Lower leg skin (tissue), 4 donors: Measurements from ENCODE around the gene STAM2. TPM values are rescaled to one million over a fixed set of nuclear protein-coding genes. Genes with fewer than 3 reads are reported as not detected.
"Not testable (repeated sequence)": the region's sequence is repeated elsewhere in the genome, so short reads cannot be mapped to it uniquely, and the experiment has no call there.

Source experiments
- DNase-seq, 2 donors: peaks; one replicate each; pipeline ENCODE4 v3.0.0-alpha.2; 2019; ENCODE audit warnings: low spot score in 2 of 2
- H3K4me3 ChIP-seq: fragments of 200-600 bp; sonication (generic); 2 replicates; pipeline ENCODE4 v1.5.1; 2017; ENCODE audit warnings: mild to moderate bottlenecking, low read depth; ENCODE audit not compliant: poor library complexity, severe bottlenecking
- CTCF ChIP-seq, 3 donors: fragments of 450-650 bp; IDR thresholded peaks; one replicate each; pipeline ENCODE4 v1.5.1; 2016; ENCODE audit warnings: antibody characterized with exemption in 3 of 3, mild to moderate bottlenecking in 3 of 3, moderate library complexity in 2 of 3
- POLR2A ChIP-seq, 2 donors: fragments of 450-650 bp; IDR thresholded peaks; one replicate each; pipeline ENCODE4 v1.6.1; 2016 to 2017; ENCODE audit warnings: antibody characterized with exemption in 2 of 2, mild to moderate bottlenecking in 1 of 2, moderate library complexity in 1 of 2
- WGBS, 2 donors: methylation state at CpG; one replicate each; pipeline ENCODE4 v1.1.5; 2018; 5-methylcytosine and 5-hydroxymethylcytosine counted together
- intact Hi-C: fragments of 100-400 bp; cut with DNase I; formaldehyde crosslinking; loops from one replicate; pipeline ENCODE4 v1.15.0; 2023; ENCODE audit warnings: low total_unique reads
- total RNA-seq, 4 donors: library from RNA; depleted of rRNA; stranded (reverse); fragments of >200 nt; gene quantifications; one replicate each; pipeline ENCODE4 v1.1.0, GENCODE V29; 2016

STAM2 gene
- total RNA-seq, 4 donors from 2014 or later: 13.2 to 29.8 (median 24.4) TPM

DNA sequence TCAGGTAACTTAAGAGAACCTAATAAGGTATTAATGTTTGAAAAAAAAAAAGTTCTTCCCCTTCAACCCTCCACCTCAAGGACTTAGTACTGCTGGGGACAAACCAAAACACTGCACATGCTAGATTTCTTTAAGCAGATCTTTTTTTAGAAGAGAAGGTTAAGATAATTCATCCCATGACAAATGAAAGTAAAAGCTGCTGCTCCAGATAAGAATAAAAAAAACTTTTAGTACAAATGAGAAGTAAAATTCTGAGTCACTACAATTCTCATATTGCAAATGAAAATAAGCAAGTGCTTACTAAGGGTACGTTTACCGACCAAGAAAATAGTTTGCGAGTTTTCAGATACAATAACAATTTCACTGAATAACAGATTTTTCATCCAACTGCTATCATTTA is 8.9 kb downstream of the STAM2 start:
- H3K4me3 ChIP-seq: no peak overlapping the region
- 32 to 37% methylated on average over 3 of the region's 3 CpGs for WGBS, 2 donors
- intact Hi-C loops: no loop called here
- DNase-seq: no peak
- TF ChIP-seq CTCF (IDR thresholded peaks at IDR 0.05): no peak

DNA sequence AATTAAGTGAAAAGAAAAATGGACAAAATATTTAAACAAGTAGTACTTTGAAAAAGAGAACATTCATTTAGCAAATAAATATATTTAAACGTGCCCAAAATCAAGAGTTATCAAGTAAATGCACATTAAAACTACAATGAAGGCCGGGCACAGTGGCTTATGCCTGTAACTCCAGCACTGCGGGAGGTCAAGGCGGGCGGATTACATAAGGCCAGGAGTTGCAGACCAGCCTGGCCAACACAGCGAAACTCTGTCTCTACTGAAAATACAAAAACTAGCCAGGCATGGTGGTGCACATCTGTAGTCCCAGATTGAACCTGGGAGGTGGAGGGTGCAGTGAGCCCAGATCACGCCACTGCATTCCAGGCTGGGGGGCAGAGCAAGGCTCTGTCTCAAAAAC is 9.8 kb downstream of the STAM2 start:
- WGBS, 2 donors: 92 to 94% methylated on average over 7 of the region's 7 CpGs
- no peak for DNase-seq
- intact Hi-C loops: no loop called here
- TF ChIP-seq CTCF (IDR thresholded peaks at IDR 0.05): no peak
- TF ChIP-seq POLR2A (IDR thresholded peaks at IDR 0.05): no peak
- H3K4me3 ChIP-seq: no peak overlapping the region

- no peak overlapping the region for H3K4me3 ChIP-seq
- TF ChIP-seq CTCF (IDR thresholded peaks at IDR 0.05): no peak
- TF ChIP-seq POLR2A (IDR thresholded peaks at IDR 0.05): no peak
- intact Hi-C loops: no loop called here
- 75 to 79% methylated on average over 7 of the region's 7 CpGs for WGBS, 2 donors
- DNase-seq: no peak
These were observed 10.3 kb downstream of the STAM2 start for GRCh38 chr2:152165306-152165705.

GRCh38 chr2:152163669-152164068 is 11.9 kb downstream of the STAM2 start:
- DNase-seq, H3K4me3 ChIP-seq, intact Hi-C loops: not testable (repeated sequence)
- 53 to 72% methylated on average over 5 of the region's 5 CpGs for WGBS, 2 donors

DNA sequence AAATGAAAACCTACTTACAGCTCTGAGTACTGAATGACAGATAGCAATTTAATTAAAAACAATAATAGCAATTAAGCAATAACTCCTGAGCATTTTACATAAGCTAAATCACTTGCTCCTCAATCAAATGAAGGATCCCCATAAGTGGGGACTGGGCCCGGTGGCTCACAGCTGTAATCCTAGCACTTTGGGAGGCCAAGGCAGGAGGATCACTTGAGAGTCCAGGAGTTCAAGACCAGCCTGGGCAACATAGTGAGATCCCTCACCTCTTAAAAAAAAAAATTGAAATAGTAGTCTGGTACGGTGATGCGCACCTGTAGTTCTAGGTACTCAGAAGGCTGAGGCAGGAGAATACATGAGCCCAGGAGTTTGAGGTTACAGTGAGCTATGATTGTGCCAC is 13.4 kb downstream of the STAM2 start:
- no peak for DNase-seq
- WGBS, 2 donors: 98 to 99% methylated on average over 3 of the region's 3 CpGs
- H3K4me3 ChIP-seq: no peak overlapping the region
- no peak for TF ChIP-seq CTCF (IDR thresholded peaks at IDR 0.05)
- TF ChIP-seq POLR2A (IDR thresholded peaks at IDR 0.05): no peak
- intact Hi-C loops: no loop called here

DNA sequence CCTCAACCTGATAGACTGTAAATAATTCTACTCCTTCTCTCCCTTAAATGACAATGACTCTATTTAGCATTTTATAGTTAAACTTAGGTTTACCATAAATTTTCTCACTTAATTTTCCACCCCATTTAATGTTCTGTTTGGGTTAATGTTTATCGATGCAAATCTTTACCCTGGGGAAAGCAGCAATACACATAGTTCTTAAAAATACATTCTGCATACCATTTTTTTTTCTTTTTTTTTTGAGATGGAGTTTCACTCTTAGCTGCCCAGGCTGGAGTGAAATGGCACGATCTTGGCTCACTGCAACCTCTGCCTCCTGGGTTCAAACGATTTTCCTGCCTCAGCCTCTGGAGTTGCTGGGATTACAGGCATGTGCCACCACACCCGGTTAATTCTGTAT is 14.0 kb downstream of the STAM2 start:
- intact Hi-C loops: no loop called here
- TF ChIP-seq POLR2A (IDR thresholded peaks at IDR 0.05) (no peak), CTCF (IDR thresholded peaks at IDR 0.05) (no peak)
- H3K4me3 ChIP-seq: no peak overlapping the region
- WGBS, 2 donors: 75 to 77% methylated on average over 4 of the region's 4 CpGs
- no peak for DNase-seq

DNA sequence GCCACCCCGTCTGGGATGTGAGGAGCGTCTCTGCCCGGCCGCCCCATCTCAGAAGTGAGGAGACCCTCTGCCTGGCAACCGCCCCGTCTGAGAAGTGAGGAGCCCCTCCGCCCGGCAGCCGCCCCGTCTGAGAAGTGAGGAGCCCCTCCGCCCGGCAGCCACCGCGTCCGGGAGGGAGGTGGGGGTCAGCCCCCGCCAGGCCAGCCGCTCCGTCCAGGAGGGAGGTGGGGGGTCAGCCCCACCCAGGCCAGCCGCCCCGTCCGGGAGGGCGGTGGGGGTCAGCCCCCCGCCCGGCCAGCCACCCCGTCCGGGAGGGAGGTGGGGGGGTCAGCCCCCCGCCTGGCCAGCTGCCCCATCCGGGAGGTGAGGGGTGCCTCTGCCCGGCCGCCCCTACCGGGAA is 15.2 kb downstream of the STAM2 start:
- H3K4me3 ChIP-seq, intact Hi-C loops: not testable (repeated sequence)
- peak in 1 of 2 donors; percentile 52 for DNase-seq
- 92 to 100% methylated on average over 6 to 18 of the region's 31 CpGs for WGBS, 2 donors
